ENCODE data around the gene TXNDC8.

TXNDC8 gene

DNA sequence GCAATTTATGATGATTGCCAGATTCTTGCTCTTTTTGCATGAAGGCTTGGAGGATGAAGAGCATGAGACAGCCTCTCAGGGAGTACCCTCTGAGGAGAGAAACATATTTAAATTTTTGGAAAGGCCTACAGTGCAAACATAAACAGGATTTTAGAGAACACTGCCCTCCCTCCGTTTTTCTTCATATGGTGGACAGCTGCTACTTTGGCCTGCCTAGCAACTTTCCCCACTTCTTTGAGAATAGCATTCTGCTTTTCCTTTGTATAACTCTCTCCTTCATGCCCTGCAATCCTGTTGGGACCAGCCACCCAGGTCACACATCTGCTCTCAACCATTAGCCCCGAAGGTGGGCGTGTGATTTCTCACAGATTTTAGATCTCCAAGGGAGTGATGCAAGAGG lies 60.9 kb downstream of the TXNDC8 start:
- DNase-seq = no peak

DNA sequence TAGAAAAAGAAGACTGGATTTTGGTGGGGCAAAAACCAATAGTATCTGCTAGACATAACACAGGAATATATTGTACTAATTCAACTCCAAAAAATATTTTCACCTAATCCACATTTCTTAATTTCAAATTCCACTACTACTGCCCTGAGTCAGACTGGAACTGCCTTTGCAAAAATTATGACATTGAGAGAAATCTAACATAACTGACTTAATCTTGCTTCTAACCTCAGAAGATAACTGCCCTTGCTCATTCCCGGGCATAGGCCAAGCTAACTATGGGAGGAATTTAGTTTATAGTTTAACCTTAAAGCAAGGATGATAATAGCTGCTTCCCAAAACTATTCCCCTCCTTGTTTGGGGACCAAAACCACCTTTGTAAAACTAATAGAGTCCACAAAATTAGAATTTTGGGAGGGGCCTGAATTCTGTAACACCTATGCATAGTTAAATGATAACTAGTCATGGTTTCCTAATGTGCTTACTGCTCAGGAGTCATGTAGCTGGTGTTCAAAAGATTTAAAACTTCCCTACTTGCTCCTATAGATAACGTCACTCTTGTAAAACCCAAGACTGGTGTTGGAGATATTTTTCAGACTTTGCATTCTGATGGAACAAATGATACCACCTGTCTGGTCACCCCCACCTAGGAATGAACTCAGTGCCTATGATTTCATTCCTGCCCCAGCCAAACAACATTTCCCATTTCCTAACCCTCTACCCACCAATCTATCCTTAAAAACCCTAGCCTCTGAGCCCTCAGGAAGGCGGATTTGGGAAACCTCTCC lies 67.3 kb downstream of the TXNDC8 start:
- DNase-seq = no peak

DNA sequence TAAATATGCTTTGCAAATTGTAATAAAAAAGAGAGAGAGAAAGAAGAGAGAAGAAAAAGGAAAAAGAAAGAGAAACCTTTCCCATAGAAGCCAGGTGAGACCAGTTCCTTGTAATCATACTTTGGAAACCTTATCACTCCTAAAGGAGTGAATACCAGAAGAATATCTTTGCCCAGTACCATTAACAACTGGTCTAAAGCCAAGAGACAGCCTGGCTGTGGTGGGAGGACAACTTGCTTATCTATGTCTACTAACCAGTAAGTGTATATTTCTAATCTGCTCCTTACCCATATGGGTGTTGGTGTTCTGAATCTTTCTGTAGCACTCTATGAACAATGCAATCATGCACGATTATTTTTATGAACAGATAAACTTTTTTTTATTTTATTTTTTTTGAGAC lies 70.9 kb downstream of the TXNDC8 start:
- DNase-seq = no peak

DNA sequence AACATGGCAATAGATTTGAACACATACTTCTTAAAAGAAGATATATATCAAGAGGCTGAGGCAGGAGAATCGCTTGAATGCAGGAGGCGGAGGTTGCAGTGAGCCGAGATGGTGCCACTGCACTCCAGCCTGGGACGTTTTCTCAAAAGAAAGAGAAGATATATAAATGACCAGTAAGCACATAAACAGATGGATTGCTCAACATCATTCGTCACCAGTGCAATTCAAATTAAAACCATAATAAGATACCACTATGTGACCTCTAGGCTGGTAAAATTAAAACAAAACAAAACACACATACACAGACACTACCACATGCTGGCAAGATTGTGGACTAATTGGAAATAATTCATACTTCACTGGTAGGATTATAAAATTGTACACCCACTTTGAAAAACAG lies 76.0 kb downstream of the TXNDC8 start:
- DNase-seq = no peak

DNA sequence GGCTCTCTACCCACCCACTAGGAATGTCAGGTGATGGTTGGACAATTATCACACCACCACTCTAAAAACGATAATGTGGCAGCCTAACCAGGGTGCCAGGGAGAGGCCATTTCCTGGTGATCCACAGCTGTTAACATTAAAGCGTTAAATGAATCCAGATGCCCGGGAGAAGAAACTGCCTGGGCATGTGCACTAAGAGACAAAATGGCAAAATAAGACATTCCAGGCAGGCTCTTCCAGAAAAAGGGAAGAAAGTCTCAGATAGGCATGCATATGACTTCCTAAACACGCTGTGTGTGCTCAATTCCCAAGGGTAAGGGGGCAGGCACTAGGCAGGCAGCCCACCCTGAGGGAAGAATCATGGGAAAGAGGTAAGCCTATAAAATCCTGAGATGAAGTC lies 76.8 kb downstream of the TXNDC8 start:
- DNase-seq = no peak

DNA sequence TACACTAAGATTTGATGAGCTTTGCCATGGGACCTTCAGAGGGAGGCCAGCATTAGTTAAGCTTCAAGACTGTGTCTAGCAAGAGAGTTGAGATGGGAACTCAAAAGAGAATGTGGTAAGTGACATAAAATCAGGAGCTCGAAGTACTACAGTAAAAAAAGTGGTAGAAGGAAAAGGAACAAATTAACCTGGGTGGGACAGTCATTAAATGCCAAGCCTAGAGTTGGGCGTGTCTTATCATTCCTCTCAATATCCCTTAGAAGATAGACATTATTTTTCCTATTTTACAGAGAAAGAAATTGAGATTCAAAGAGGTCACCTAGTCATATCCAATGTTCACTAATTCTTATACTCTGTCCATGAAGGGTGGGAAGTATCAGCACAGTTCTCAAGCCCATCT lies 78.1 kb downstream of the TXNDC8 start:
- DNase-seq = no peak

DNA sequence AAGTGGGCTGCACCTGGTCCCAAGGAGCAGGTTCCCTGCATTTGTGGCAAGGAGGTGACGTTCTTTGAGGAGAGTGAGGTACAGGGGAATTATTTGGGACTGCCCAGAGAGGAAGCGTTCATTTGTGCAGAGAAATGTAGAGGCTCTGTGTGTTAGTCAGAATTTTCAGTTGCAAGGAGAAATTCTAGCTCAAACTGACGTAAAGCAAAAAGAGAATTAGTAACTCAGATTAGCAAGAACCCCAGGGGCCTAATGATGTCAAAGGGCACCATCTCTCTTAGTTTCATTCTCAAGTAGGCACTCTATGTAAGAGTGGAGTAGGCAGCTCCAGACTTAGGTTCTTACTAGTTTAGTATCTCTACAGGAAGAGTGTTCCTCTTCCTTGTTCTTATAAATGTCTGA lies 79.0 kb downstream of the TXNDC8 start:
- no peak for DNase-seq

DNA sequence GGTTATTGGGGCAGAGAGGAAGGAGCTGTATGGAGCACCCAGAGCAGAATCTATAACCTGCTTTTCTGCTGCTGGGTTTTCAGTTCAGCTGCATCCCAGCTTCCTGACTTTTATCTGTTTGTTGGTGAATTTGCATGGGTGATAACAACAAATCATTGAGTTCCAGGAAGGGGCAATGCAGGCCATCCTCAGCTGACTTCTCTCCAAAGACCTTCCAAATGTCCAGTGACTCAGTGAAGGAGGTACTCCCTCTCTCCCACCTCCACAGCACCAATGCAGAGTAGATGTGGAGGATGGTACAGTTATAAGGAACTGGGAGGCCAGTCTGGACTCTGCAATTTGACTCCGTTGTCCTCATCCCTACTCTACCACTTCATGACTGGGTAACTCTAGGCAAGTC lies 79.7 kb downstream of the TXNDC8 start:
- no peak for DNase-seq

DNA sequence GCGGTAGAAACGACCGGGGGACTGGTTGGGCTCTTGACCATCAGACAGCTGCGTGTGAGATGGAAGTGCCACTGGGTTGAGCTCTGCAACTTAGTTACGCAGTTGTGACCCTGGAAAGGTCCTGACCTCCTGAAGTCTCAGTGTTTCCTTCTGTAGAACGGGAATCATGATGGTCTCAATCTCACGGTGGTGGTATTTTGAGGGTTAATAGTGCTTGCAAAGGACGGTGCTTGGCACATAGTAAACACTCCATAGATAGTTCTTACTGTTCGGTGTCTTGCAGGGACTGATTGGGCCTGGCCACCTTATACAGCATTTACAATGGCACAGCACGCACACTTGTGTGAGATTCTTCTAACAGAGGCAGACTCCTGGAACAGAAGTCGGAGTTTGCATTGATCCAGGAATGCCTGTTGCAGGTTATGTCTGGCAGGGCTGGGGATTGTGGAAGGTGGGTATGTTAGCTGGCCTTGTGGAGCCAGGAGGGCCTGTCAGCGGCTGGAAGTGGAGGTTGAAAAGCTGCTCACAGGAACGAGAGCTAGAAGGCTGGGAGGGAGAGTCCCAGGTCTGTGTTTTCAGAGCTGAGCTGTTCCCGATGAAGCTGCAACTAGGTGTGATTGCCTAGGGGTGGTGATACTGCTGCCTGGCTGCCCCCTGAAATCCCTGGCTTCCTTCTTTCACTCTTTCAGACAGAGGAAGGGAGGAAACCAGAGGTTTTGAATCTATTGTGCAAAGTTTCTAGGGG lies 80.4 kb downstream of the TXNDC8 start:
- DNase-seq = no peak

DNA sequence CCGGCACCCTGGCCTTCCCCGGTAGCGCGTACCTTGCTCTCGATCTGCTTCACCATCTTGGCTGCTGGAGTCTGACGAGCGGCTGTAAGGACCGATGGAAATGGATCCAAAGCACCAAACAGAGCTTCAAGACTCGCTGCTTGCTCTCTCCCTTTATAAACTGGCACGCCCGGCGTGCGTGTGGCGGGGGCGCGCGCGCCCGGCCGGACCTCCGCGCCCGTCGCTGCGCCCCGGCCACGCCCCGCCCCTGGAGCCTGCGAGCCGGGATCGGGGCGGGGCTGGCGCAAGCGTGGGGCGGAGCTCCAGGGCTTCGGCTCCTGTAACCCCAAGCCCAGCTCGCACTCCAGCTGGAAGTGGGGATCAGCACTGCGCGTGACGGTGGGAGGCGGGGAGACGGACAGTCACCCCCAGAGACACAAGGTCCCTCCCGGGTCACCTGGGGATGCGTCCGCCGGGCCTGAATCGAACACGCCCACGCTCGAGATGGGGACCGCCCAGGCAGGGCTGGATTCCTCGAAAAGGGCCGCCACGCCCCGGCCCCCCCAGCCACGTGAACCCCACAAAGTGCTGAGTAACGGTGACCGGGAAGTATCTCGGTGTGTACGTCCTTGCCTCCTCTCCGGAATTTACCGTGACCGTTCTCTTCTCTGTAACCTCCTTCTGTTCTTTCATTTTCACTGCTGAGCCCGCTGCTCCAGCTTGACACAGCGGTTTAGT lies 81.1 kb downstream of the TXNDC8 start, which contains the start of gene TXN:
TSS of gene TXN (minus strand) at position 128 of the 717 bp plus-strand sequence. CDS start at position 56, 72 bp downstream.
- DNase-seq = peak; percentile 80 to 84

DNA sequence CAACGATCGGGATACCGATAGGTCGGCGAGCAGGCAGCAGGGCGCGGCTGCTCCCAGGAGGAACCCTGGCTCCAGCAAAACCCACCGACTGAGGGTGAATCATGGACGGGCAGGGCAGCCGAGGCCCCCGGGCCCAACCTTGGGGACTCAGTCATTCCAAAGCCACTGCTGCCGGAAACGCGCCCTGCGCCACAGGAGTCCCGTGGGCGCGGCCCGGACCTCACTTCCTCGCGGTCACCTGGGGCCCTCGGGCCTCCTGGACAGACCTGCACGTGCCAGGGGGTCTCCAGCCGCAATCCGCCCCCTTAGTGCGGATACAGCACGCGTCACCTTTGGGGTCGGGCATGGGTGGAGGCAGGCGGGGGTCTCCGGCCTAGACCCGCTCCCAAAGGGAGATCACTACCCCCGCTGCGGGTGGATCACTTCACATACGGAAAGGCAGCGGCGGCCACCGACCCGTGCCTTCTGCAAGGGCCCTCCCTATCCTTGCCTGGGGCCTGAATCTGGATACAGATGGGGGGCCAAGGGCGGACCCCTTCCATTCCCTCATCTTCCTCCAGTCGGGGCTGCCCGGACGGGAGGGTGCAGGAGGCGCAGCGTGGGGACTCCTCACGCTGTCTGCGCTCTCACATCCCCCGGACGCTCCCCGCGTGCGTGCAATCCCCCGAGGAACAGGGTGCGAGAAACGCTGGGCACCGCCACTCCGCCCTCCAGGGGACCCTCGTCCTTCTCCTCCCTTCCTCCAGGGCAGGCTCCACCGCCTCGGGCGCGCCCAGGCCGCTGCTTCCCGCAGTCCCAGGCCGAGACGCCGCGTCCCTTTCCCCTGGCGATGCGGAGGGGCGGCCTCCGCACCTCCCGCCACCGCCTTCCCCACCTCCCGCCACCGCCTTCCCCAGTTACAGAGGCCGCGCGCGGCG lies 81.9 kb downstream of the TXNDC8 start:
- DNase-seq = peak; percentile 11 to 23

DNA sequence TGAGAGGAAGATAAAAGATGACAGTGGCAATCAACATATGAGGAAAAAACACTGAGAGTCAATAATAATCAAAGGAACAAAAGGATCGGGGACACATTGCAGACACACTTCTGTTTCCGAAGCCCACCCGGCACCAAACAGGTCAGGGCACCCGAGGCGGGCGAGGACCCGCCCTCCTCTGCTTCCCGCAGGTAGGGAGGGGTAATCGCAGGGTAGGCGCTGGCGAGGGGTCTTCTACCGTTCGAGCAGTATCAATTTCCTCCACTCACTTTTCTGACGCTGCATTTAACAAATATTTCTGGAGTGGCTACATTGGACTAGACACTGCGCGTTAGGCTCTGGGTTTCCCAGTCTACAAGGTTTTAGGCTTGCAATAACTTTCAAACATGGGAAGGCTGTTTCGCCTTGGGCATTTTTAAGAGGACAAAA lies 82.6 kb downstream of the TXNDC8 start:
- DNase-seq = no peak

DNA sequence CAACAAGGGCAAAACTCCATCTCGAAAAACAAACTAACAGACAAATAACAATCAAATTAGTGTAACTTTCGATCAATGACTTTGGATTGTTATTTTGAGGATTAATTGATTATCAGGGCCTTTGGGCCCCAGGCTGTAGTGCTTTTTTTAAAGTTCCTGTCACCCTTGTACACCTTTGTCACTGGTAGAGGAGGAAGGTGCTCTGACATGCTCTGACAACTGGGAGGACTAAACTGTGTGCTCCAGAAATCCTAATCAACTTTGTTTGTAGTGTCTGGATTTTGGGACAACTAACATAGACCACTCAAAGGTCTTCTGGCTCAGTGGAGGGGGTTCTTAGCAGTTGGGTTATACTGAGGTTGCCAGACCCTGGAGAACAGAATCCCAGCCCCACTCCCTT lies 83.2 kb downstream of the TXNDC8 start:
- no peak for DNase-seq

All from CD4-positive, alpha-beta T cell treated with Interleukin-1 beta for 1 hour (primary cell).